ENCODE data around the gene ZSCAN5C.

DNA sequence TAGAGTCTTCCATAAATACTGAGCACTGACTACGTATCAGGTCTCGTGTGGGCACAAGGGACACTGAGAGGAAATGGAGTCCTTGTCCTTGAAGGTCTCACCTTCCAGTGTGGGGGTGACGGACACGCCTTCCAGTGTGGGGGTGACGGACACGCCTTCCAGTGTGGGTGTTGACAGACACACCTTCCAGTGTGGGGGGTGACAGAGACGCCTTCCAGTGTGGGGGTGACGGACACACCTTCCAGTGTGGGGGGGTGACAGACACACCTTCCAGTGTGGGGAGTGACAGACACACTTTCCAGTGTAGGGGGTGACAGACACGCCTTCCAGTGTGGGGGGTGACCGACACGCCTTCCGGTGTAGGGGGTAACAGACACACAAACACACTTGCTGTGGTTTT lies 56.2 kb downstream of the ZSCAN5C start:
- TF ChIP-seq, protein P1, sequence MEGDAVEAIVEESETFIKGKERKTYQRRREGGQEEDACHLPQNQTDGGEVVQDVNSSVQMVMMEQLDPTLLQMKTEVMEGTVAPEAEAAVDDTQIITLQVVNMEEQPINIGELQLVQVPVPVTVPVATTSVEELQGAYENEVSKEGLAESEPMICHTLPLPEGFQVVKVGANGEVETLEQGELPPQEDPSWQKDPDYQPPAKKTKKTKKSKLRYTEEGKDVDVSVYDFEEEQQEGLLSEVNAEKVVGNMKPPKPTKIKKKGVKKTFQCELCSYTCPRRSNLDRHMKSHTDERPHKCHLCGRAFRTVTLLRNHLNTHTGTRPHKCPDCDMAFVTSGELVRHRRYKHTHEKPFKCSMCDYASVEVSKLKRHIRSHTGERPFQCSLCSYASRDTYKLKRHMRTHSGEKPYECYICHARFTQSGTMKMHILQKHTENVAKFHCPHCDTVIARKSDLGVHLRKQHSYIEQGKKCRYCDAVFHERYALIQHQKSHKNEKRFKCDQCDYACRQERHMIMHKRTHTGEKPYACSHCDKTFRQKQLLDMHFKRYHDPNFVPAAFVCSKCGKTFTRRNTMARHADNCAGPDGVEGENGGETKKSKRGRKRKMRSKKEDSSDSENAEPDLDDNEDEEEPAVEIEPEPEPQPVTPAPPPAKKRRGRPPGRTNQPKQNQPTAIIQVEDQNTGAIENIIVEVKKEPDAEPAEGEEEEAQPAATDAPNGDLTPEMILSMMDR (IDR thresholded peaks at IDR 0.05; ENCODE audit: low read length), result no peak
- TF ChIP-seq EZH2 (IDR thresholded peaks at IDR 0.05; ENCODE audit: borderline replicate concordance, low read length), result no peak
